HEK293 (cell line): Measurements from ENCODE around the gene RASSF10.

ENCODE experiments used
- CTCF ChIP-seq: fragments of 450-650 bp; formaldehyde crosslinking; IDR thresholded peaks from 2 replicates; pipeline ENCODE4 v1.5.1; 2016; ENCODE audit warnings: missing biosample characterization, missing genetic modification characterization
- MYNN ChIP-seq: fragments of 450-650 bp; formaldehyde crosslinking; IDR thresholded peaks from 2 replicates; pipeline ENCODE4 v1.5.1; 2016; ENCODE audit warnings: missing biosample characterization, missing genetic modification characterization, borderline replicate concordance
- ZBTB44 ChIP-seq: fragments of 450-650 bp; IDR thresholded peaks from 2 replicates; pipeline ENCODE4 v1.5.1; 2018; ENCODE audit warnings: missing biosample characterization, mild to moderate bottlenecking, missing genetic modification characterization
- ZNF184 ChIP-seq: fragments of 450-650 bp; IDR thresholded peaks from 2 replicates; pipeline ENCODE4 v1.5.1; 2018; ENCODE audit warnings: missing biosample characterization, mild to moderate bottlenecking, missing genetic modification characterization
- ZNF426 ChIP-seq: fragments of 450-650 bp; formaldehyde crosslinking; IDR thresholded peaks from 2 replicates; pipeline ENCODE4 v1.5.1; 2017; ENCODE audit warnings: missing biosample characterization, missing genetic modification characterization, mild to moderate bottlenecking, inconsistent platforms, moderate library complexity
- ZNF623 ChIP-seq: fragments of 450-650 bp; formaldehyde crosslinking; IDR thresholded peaks from 2 replicates; pipeline ENCODE4 v1.5.1; 2016; ENCODE audit warnings: missing biosample characterization, missing genetic modification characterization
- ZNF701 ChIP-seq: fragments of 450-650 bp; formaldehyde crosslinking; IDR thresholded peaks from 2 replicates; pipeline ENCODE4 v1.5.1; 2016; ENCODE audit warnings: missing biosample characterization, missing genetic modification characterization
- ZNF707 ChIP-seq: fragments of 450-650 bp; formaldehyde crosslinking; IDR thresholded peaks from 2 replicates; pipeline ENCODE4 v1.5.1; 2016; ENCODE audit warnings: missing biosample characterization, missing genetic modification characterization
- ZNF776 ChIP-seq: fragments of 450-650 bp; formaldehyde crosslinking; IDR thresholded peaks from 2 replicates; pipeline ENCODE4 v1.5.0; 2017; ENCODE audit warnings: missing biosample characterization, missing genetic modification characterization, borderline replicate concordance

- TF ChIP-seq ZNF184 (tag by site-specific recombination) (no peak), ZNF701 (tag by site-specific recombination) (no peak), CTCF (tag by site-specific recombination) (no peak), MYNN (tag by site-specific recombination) (no peak), ZNF776 (tag by site-specific recombination) (no peak), ZNF707 (tag by site-specific recombination) (no peak), ZNF623 (tag by site-specific recombination) (no peak), ZNF426 (tag by site-specific recombination) (no peak), ZBTB44 (tag by site-specific recombination) (no peak)
Measured at GRCh38 chr11:12973528-12974181, 35.5 kb upstream of the RASSF10 start.
